HepG2 (cell line): ENCODE results near the gene EHD1. TPM values are rescaled to one million over a fixed set of nuclear protein-coding genes. Genes with fewer than 3 reads are reported as not detected.

Experiments
- BRD4 ChIP-seq: sonication (generic); formaldehyde crosslinking; IDR thresholded peaks from 2 replicates; pipeline ENCODE4 v1.4.0; 2020; ENCODE audit warnings: missing genetic modification reagents
- FOSL1 ChIP-seq: sonication (generic); formaldehyde crosslinking; IDR thresholded peaks from 2 replicates; pipeline ENCODE4 v1.9.0; 2021; ENCODE audit warnings: missing genetic modification reagents, borderline replicate concordance
- KLF6 ChIP-seq: IDR thresholded peaks from 2 replicates; pipeline ENCODE4 v1.8.0; 2016; ENCODE audit warnings: missing biosample characterization, missing genetic modification reagents
- NCOA5 ChIP-seq: sonication (generic); formaldehyde crosslinking; IDR thresholded peaks from 2 replicates; pipeline ENCODE4 v1.4.0; 2020; ENCODE audit warnings: missing genetic modification reagents
- NFKB2 ChIP-seq: sonication (generic); formaldehyde crosslinking; IDR thresholded peaks from 2 replicates; pipeline ENCODE4 v1.4.0; 2020; ENCODE audit warnings: missing genetic modification reagents, borderline replicate concordance
- NR2F2 ChIP-seq: IDR thresholded peaks from 2 replicates; pipeline ENCODE4 v1.6.1; 2012; ENCODE audit warnings: low read depth, inconsistent platforms, borderline replicate concordance
- PHF8 ChIP-seq: sonication (generic); formaldehyde crosslinking; IDR thresholded peaks from 2 replicates; pipeline ENCODE4 v1.5.0; 2020; ENCODE audit warnings: missing genetic modification reagents
- POGZ ChIP-seq: sonication (generic); formaldehyde crosslinking; IDR thresholded peaks from 2 replicates; pipeline ENCODE4 v1.4.0; 2020; ENCODE audit warnings: mild to moderate bottlenecking, missing genetic modification reagents
- SAP130 ChIP-seq: IDR thresholded peaks from 2 replicates; pipeline ENCODE4 v1.6.1; 2016; ENCODE audit warnings: low read depth
- SMARCE1 ChIP-seq: fragments of 450-650 bp; IDR thresholded peaks from 2 replicates; pipeline ENCODE4 v1.6.1; 2017; ENCODE audit warnings: borderline replicate concordance
- SUZ12 ChIP-seq: fragments of 150-350 bp; IDR thresholded peaks from 2 replicates; pipeline ENCODE4 v1.6.1; 2014; ENCODE audit warnings: low read depth, low read length
- ZFY ChIP-seq: sonication (generic); formaldehyde crosslinking; IDR thresholded peaks from 2 replicates; pipeline ENCODE4 v1.4.0; 2020; ENCODE audit warnings: missing genetic modification reagents
- ZNF17 ChIP-seq: sonication (generic); formaldehyde crosslinking; IDR thresholded peaks from 2 replicates; pipeline ENCODE4 v1.5.0; 2020; ENCODE audit warnings: mild to moderate bottlenecking, missing genetic modification reagents
- ZNF329 ChIP-seq: sonication (generic); formaldehyde crosslinking; IDR thresholded peaks from 2 replicates; pipeline ENCODE4 v1.9.0; 2021; ENCODE audit warnings: low read depth, mild to moderate bottlenecking, missing genetic modification reagents
- ZNF343 ChIP-seq: sonication (generic); formaldehyde crosslinking; IDR thresholded peaks from 2 replicates; pipeline ENCODE4 v1.4.0; 2020; ENCODE audit warnings: mild to moderate bottlenecking, missing genetic modification reagents
- ZNF430 ChIP-seq: sonication (generic); formaldehyde crosslinking; IDR thresholded peaks from 2 replicates; pipeline ENCODE4 v1.9.0; 2021; ENCODE audit warnings: mild to moderate bottlenecking, missing genetic modification reagents
- ZNF451 ChIP-seq: sonication (generic); formaldehyde crosslinking; IDR thresholded peaks from 2 replicates; pipeline ENCODE4 v1.5.0; 2020; ENCODE audit warnings: mild to moderate bottlenecking, missing genetic modification reagents
- ZNF543 ChIP-seq: sonication (generic); formaldehyde crosslinking; IDR thresholded peaks from 2 replicates; pipeline ENCODE4 v1.4.0; 2020; ENCODE audit warnings: mild to moderate bottlenecking, missing genetic modification reagents
- ZNF629 ChIP-seq: sonication (generic); formaldehyde crosslinking; conservative IDR thresholded peaks from 2 replicates; pipeline ENCODE4 v1.5.0; 2020; ENCODE audit warnings: missing genetic modification reagents
- ZNF747 ChIP-seq: sonication (generic); formaldehyde crosslinking; IDR thresholded peaks from 2 replicates; pipeline ENCODE4 v1.8.1; 2023; ENCODE audit warnings: missing genetic modification reagents, mild to moderate bottlenecking, borderline replicate concordance
- polyA plus RNA-seq, 8 experiments: library from polyadenylated mRNA; depleted of rRNA in 3 of 8; stranded (reverse) in 7 of 8; unstranded in 1 of 8; fragments of >200 nt; fragmentation: Illumina TruSeq in 4 of 8; extraction: Trizol in 4 of 8; gene quantifications; 2 replicates each; pipeline versions ENCODE4 v1.2.1 to v1.2.3, GENCODE V29; 2011 to 2016; ENCODE audit warnings: low read depth in 4 of 8, missing spikeins in 1 of 8, mixed read lengths in 1 of 8; ENCODE audit not compliant: insufficient read depth in 1 of 8
- total RNA-seq, 5 experiments: library from RNA; depleted of rRNA; stranded (reverse); fragments of >200 nt; fragmentation: Illumina TruSeq; extraction: Trizol; gene quantifications; 2 replicates each; pipeline ENCODE4 v1.2.3, GENCODE V29; 2016; ENCODE audit warnings: low read depth in 1 of 5
- TF ChIP-seq, protein P1 (sequence below): IDR thresholded peaks from 2 replicates; pipeline ENCODE4 v1.6.1; 2016; ENCODE audit warnings: low read depth, borderline replicate concordance
- TF ChIP-seq, protein P2 (sequence below): sonication (generic); formaldehyde crosslinking; IDR thresholded peaks from 2 replicates; pipeline ENCODE4 v1.4.0; 2020; ENCODE audit warnings: missing genetic modification reagents
- TF ChIP-seq, protein P3 (sequence below): sonication (generic); formaldehyde crosslinking; IDR thresholded peaks from 2 replicates; pipeline ENCODE4 v1.8.0; 2022; ENCODE audit warnings: mild to moderate bottlenecking, missing genetic modification reagents, moderate library complexity
- TF ChIP-seq, protein P4 (sequence below): sonication (generic); formaldehyde crosslinking; IDR thresholded peaks from 2 replicates; pipeline ENCODE4 v1.8.1; 2022; ENCODE audit warnings: mild to moderate bottlenecking, missing genetic modification reagents
- TF ChIP-seq, protein P5 (sequence below): IDR thresholded peaks from 2 replicates; pipeline ENCODE4 v1.6.1; 2016
- TF ChIP-seq, protein P6 (sequence below): sonication (generic); formaldehyde crosslinking; IDR thresholded peaks from 2 replicates; pipeline ENCODE4 v1.5.1; 2020; ENCODE audit warnings: missing genetic modification reagents, mild to moderate bottlenecking, borderline replicate concordance

Gene EHD1
- total and polyA plus RNA-seq, 2 of the 13 experiments (the other 11 are each of a cell fraction or from before 2014, with no cell fraction given): 23.6 to 26.6 TPM

DNA sequence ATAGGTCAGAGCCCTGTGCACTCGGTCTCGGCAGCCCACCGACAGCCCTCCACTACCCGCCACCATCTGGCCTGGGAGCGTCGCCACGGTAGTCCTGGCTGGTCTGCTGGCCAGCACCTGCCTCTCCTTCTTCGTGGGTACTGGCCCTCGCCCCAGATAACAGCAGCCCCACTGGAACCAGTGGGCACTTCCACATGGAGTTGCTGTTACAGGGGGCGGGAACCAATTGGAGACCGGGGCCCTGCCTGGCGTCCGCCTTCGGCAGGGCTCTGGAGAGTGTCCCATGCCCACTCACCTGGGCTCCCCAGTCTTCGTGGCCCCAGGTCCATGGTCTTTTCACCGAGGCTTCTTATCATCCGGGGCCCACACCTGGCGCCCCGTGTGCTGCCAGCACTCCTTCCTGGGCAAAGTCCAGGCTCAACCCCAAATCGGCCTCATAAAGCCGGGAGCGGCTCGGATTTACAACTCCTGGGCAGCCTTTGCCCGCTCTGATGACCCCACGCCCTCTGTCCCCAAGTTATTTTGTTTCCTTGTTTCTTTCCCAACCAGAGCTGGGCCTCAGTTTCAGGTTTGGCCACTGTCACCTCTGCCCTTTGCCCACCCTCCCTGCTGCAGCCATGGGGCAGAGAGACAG lies 12.9 kb upstream of the EHD1 start (continued):
- TF ChIP-seq KLF6 (CRISPR knock-in tag): no peak
- no peak for TF ChIP-seq ZNF343 (CRISPR knock-in tag)
- no peak for TF ChIP-seq SMARCE1
- no peak for TF ChIP-seq ZNF747 (CRISPR knock-in tag)
- TF ChIP-seq NCOA5 (CRISPR knock-in tag): no peak
- TF ChIP-seq SAP130 (CRISPR knock-in tag): peak; percentile 18
- TF ChIP-seq, protein P1, sequence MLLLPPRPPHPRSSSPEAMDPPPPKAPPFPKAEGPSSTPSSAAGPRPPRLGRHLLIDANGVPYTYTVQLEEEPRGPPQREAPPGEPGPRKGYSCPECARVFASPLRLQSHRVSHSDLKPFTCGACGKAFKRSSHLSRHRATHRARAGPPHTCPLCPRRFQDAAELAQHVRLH (CRISPR knock-in tag): no peak
- TF ChIP-seq, protein P2, sequence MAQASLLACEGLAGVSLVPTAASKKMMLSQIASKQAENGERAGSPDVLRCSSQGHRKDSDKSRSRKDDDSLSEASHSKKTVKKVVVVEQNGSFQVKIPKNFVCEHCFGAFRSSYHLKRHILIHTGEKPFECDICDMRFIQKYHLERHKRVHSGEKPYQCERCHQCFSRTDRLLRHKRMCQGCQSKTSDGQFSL (CRISPR knock-in tag): no peak
- TF ChIP-seq POGZ (CRISPR knock-in tag): no peak
- TF ChIP-seq ZNF629: peak; percentile 35; the same call in 1 of the 2 replicates
- no peak for TF ChIP-seq PHF8 (CRISPR knock-in tag)
- TF ChIP-seq, protein P3, sequence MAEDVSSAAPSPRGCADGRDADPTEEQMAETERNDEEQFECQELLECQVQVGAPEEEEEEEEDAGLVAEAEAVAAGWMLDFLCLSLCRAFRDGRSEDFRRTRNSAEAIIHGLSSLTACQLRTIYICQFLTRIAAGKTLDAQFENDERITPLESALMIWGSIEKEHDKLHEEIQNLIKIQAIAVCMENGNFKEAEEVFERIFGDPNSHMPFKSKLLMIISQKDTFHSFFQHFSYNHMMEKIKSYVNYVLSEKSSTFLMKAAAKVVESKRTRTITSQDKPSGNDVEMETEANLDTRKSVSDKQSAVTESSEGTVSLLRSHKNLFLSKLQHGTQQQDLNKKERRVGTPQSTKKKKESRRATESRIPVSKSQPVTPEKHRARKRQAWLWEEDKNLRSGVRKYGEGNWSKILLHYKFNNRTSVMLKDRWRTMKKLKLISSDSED (CRISPR knock-in tag): no peak
- TF ChIP-seq ZNF329 (CRISPR knock-in tag): no peak
- TF ChIP-seq ZNF543 (CRISPR knock-in tag): no peak
- no peak for TF ChIP-seq BRD4 (CRISPR knock-in tag)
- TF ChIP-seq FOSL1 (CRISPR knock-in tag): no peak
- TF ChIP-seq NFKB2: no peak
- TF ChIP-seq ZNF451 (CRISPR knock-in tag): no peak
- TF ChIP-seq, protein P4, sequence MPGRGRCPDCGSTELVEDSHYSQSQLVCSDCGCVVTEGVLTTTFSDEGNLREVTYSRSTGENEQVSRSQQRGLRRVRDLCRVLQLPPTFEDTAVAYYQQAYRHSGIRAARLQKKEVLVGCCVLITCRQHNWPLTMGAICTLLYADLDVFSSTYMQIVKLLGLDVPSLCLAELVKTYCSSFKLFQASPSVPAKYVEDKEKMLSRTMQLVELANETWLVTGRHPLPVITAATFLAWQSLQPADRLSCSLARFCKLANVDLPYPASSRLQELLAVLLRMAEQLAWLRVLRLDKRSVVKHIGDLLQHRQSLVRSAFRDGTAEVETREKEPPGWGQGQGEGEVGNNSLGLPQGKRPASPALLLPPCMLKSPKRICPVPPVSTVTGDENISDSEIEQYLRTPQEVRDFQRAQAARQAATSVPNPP (CRISPR knock-in tag): no peak
- no peak for TF ChIP-seq ZNF430
- no peak for TF ChIP-seq SUZ12
- no peak for TF ChIP-seq ZNF17
- TF ChIP-seq ZFY (CRISPR knock-in tag): peak; percentile 40; the same call in 1 of the 2 replicates
- TF ChIP-seq NR2F2: peak; percentile 52; the same call in 1 of the 2 replicates
- TF ChIP-seq, protein P5, sequence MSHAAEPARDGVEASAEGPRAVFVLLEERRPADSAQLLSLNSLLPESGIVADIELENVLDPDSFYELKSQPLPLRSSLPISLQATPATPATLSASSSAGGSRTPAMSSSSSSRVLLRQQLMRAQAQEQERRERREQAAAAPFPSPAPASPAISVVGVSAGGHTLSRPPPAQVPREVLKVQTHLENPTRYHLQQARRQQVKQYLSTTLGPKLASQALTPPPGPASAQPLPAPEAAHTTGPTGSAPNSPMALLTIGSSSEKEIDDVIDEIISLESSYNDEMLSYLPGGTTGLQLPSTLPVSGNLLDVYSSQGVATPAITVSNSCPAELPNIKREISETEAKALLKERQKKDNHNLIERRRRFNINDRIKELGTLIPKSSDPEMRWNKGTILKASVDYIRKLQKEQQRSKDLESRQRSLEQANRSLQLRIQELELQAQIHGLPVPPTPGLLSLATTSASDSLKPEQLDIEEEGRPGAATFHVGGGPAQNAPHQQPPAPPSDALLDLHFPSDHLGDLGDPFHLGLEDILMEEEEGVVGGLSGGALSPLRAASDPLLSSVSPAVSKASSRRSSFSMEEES (CRISPR knock-in tag): no peak
- TF ChIP-seq, protein P6, sequence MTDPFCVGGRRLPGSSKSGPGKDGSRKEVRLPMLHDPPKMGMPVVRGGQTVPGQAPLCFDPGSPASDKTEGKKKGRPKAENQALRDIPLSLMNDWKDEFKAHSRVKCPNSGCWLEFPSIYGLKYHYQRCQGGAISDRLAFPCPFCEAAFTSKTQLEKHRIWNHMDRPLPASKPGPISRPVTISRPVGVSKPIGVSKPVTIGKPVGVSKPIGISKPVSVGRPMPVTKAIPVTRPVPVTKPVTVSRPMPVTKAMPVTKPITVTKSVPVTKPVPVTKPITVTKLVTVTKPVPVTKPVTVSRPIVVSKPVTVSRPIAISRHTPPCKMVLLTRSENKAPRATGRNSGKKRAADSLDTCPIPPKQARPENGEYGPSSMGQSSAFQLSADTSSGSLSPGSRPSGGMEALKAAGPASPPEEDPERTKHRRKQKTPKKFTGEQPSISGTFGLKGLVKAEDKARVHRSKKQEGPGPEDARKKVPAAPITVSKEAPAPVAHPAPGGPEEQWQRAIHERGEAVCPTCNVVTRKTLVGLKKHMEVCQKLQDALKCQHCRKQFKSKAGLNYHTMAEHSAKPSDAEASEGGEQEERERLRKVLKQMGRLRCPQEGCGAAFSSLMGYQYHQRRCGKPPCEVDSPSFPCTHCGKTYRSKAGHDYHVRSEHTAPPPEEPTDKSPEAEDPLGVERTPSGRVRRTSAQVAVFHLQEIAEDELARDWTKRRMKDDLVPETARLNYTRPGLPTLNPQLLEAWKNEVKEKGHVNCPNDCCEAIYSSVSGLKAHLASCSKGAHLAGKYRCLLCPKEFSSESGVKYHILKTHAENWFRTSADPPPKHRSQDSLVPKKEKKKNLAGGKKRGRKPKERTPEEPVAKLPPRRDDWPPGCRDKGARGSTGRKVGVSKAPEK (CRISPR knock-in tag): no peak
